GM21423 (cell line): ENCODE measurements around the gene RUBCN.
"Not testable (repeated sequence)": the region's sequence is repeated elsewhere in the genome, so short reads cannot be mapped to it uniquely, and the experiment has no call there.

Experiments
- ATAC-seq: cut with Tn5 transposase; IDR thresholded peaks from one replicate; pipeline ENCODE4 v1.9.1; 2021; ENCODE audit warnings: mild to moderate bottlenecking, moderate library complexity; ENCODE audit not compliant: unreplicated experiment

RUBCN gene

GRCh38 chr3:197734667-197735318 is 1.9 kb downstream of the RUBCN start:
- peak; percentile 42 for ATAC-seq

GRCh38 chr3:197733042-197733441 is 3.7 kb downstream of the RUBCN start:
- no peak for ATAC-seq

- not testable (repeated sequence) for ATAC-seq
These were observed 5.2 kb downstream of the RUBCN start for GRCh38 chr3:197731483-197731882.

- not testable (repeated sequence) for ATAC-seq
These were observed 5.9 kb downstream of the RUBCN start for GRCh38 chr3:197730770-197731169.

- ATAC-seq = no peak
These were observed 6.5 kb downstream of the RUBCN start for GRCh38 chr3:197730200-197730599.

- no peak for ATAC-seq
These were observed 8.2 kb downstream of the RUBCN start for GRCh38 chr3:197728487-197728886.

GRCh38 chr3:197727878-197728277 is 8.8 kb downstream of the RUBCN start:
- not testable (repeated sequence) for ATAC-seq

GRCh38 chr3:197722734-197723133 is 14.0 kb downstream of the RUBCN start:
- no peak for ATAC-seq

GRCh38 chr3:197720694-197721093 is 16.0 kb downstream of the RUBCN start:
- no peak for ATAC-seq

GRCh38 chr3:197718891-197719290 is 17.8 kb downstream of the RUBCN start:
- no peak for ATAC-seq

GRCh38 chr3:197714251-197714650 is 22.5 kb downstream of the RUBCN start:
- no peak for ATAC-seq

GRCh38 chr3:197713477-197713822 is 23.3 kb downstream of the RUBCN start:
- peak; percentile 23 for ATAC-seq

GRCh38 chr3:197711973-197712707 is 24.6 kb downstream of the RUBCN start:
- ATAC-seq = peak; percentile 87

GRCh38 chr3:197710965-197711364 is 25.7 kb downstream of the RUBCN start:
- ATAC-seq = not testable (repeated sequence)

- no peak for ATAC-seq
These were observed 27.6 kb downstream of the RUBCN start for GRCh38 chr3:197709135-197709534.

- no peak for ATAC-seq
These were observed 30.0 kb downstream of the RUBCN start for GRCh38 chr3:197706658-197707057.

- no peak for ATAC-seq
These were observed 34.9 kb downstream of the RUBCN start for GRCh38 chr3:197701841-197702240.

- no peak for ATAC-seq
These were observed 36.6 kb downstream of the RUBCN start for GRCh38 chr3:197700095-197700494.

- ATAC-seq = no peak
These were observed 39.3 kb downstream of the RUBCN start for GRCh38 chr3:197697355-197697754.

GRCh38 chr3:197694251-197694650 is 42.5 kb downstream of the RUBCN start:
- ATAC-seq = no peak

GRCh38 chr3:197692641-197693040 is 44.1 kb downstream of the RUBCN start:
- ATAC-seq = no peak

GRCh38 chr3:197690754-197691153 is 46.0 kb downstream of the RUBCN start:
- no peak for ATAC-seq

GRCh38 chr3:197687570-197687969 is 49.1 kb downstream of the RUBCN start:
- no peak for ATAC-seq
